ENCODE results near the gene SPANXN3. TPM values are rescaled to one million over a fixed set of nuclear protein-coding genes. Genes with fewer than 3 reads are reported as not detected.

SPANXN3 gene
- total RNA-seq, 1 donor from 2014 or later: not detected

GRCh38 chrX:143472347-143472938, 44.8 kb downstream of the SPANXN3 start:
- H3K36me3 Mint-ChIP-seq (ENCODE audit: unreplicated experiment): no peaks in the 10 kb centered on the region
- TF ChIP-seq, protein P1, sequence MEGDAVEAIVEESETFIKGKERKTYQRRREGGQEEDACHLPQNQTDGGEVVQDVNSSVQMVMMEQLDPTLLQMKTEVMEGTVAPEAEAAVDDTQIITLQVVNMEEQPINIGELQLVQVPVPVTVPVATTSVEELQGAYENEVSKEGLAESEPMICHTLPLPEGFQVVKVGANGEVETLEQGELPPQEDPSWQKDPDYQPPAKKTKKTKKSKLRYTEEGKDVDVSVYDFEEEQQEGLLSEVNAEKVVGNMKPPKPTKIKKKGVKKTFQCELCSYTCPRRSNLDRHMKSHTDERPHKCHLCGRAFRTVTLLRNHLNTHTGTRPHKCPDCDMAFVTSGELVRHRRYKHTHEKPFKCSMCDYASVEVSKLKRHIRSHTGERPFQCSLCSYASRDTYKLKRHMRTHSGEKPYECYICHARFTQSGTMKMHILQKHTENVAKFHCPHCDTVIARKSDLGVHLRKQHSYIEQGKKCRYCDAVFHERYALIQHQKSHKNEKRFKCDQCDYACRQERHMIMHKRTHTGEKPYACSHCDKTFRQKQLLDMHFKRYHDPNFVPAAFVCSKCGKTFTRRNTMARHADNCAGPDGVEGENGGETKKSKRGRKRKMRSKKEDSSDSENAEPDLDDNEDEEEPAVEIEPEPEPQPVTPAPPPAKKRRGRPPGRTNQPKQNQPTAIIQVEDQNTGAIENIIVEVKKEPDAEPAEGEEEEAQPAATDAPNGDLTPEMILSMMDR (IDR thresholded peaks at IDR 0.05; ENCODE audit: partially characterized antibody, unreplicated experiment): no peak
- no peak for DNase-seq

GRCh38 chrX:143466130-143466529, 51.1 kb downstream of the SPANXN3 start:
- Mint-ChIP-seq H3K4me1 (ENCODE audit: low read depth, unreplicated experiment) (no peaks in the 10 kb centered on the region), H3K9me3 (ENCODE audit: unreplicated experiment) (no peaks in the 10 kb centered on the region), H3K36me3 (ENCODE audit: unreplicated experiment) (no peaks in the 10 kb centered on the region), H3K4me3 (ENCODE audit: unreplicated experiment) (no peak overlapping the region), H3K27me3 (ENCODE audit: unreplicated experiment) (no peaks in the 10 kb centered on the region), H3K27ac (ENCODE audit: unreplicated experiment) (no peak overlapping the region)
- no peak for DNase-seq
- TF ChIP-seq, protein P1 (IDR thresholded peaks at IDR 0.05; ENCODE audit: partially characterized antibody, unreplicated experiment): no peak

More at GRCh38 chrX:143472347-143472938, 44.8 kb downstream of the SPANXN3 start:
- no peaks in the 10 kb centered on the region for H3K4me1 Mint-ChIP-seq (ENCODE audit: low read depth, unreplicated experiment)
- no peaks in the 10 kb centered on the region for H3K9me3 Mint-ChIP-seq (ENCODE audit: unreplicated experiment)
- no peaks in the 10 kb centered on the region for H3K27me3 Mint-ChIP-seq (ENCODE audit: unreplicated experiment)
- no peak overlapping the region for H3K4me3 Mint-ChIP-seq (ENCODE audit: unreplicated experiment)
- no peak overlapping the region for H3K27ac Mint-ChIP-seq (ENCODE audit: unreplicated experiment)

GRCh38 chrX:143462696-143463095, 54.6 kb downstream of the SPANXN3 start:
- H3K27ac Mint-ChIP-seq (ENCODE audit: unreplicated experiment): no peak overlapping the region
- H3K4me1 Mint-ChIP-seq (ENCODE audit: low read depth, unreplicated experiment): no peaks in the 10 kb centered on the region
- no peaks in the 10 kb centered on the region for H3K27me3 Mint-ChIP-seq (ENCODE audit: unreplicated experiment)
- TF ChIP-seq, protein P1 (IDR thresholded peaks at IDR 0.05; ENCODE audit: partially characterized antibody, unreplicated experiment): no peak
- no peaks in the 10 kb centered on the region for H3K36me3 Mint-ChIP-seq (ENCODE audit: unreplicated experiment)
- no peak overlapping the region for H3K4me3 Mint-ChIP-seq (ENCODE audit: unreplicated experiment)
- no peak for DNase-seq
- H3K9me3 Mint-ChIP-seq (ENCODE audit: unreplicated experiment): no peaks in the 10 kb centered on the region

GRCh38 chrX:143461606-143462005, 55.7 kb downstream of the SPANXN3 start:
- H3K36me3 Mint-ChIP-seq (ENCODE audit: unreplicated experiment): no peaks in the 10 kb centered on the region
- no peak overlapping the region for H3K4me3 Mint-ChIP-seq (ENCODE audit: unreplicated experiment)

More at GRCh38 chrX:143461606-143462005, 55.7 kb downstream of the SPANXN3 start:
- Mint-ChIP-seq H3K9me3 (ENCODE audit: unreplicated experiment) (no peaks in the 10 kb centered on the region), H3K27ac (ENCODE audit: unreplicated experiment) (no peak overlapping the region), H3K27me3 (ENCODE audit: unreplicated experiment) (no peaks in the 10 kb centered on the region), H3K4me1 (ENCODE audit: low read depth, unreplicated experiment) (peaks cover 1% of the 10 kb centered on the region)
- no peak for DNase-seq
- TF ChIP-seq, protein P1 (IDR thresholded peaks at IDR 0.05; ENCODE audit: partially characterized antibody, unreplicated experiment): no peak

Other genes with a start within 250 kb of the SPANXN3 start
- gene SLITRK4, start 118.6 kb upstream of the SPANXN3 start, total RNA-seq (ENCODE audit: unreplicated experiment): 0.64 TPM
- not detected for gene SPANXN2, start 203.3 kb upstream of the SPANXN3 start, total RNA-seq (ENCODE audit: unreplicated experiment)

Measured in glutamatergic neuron (in vitro differentiated cells).